ENCODE measurements around the gene CYP24A1. TPM values are rescaled to one million over a fixed set of nuclear protein-coding genes. Genes with fewer than 3 reads are reported as not detected.

The CYP24A1 gene
- total RNA-seq, 2 donors from 2014 or later = not detected

- H3K27ac Mint-ChIP-seq = no peak overlapping the region
Observed at GRCh38 chr20:54174457-54175175, 830 bp upstream of the CYP24A1 start.

GRCh38 chr20:54172856-54173652, 732 bp downstream of the CYP24A1 start:
- Mint-ChIP-seq H3K36me3 (no peaks in the 10 kb centered on the region), H3K27ac (no peak overlapping the region), H3K9me3 (no peaks in the 10 kb centered on the region), H3K4me1 (ENCODE audit: low read depth in 2 of 2) (peaks cover 5% of the 10 kb centered on the region in 2 donors), H3K4me3 (no peak overlapping the region), H3K27me3 (peaks cover 58 to 71% of the 10 kb centered on the region in 2 donors)
- DNase-seq (ENCODE audit: low spot score) = no peak
- peak in 1 of 2 donors; percentile 26 for ATAC-seq

More at GRCh38 chr20:54174457-54175175, 830 bp upstream of the CYP24A1 start:
- DNase-seq (ENCODE audit: low spot score) = no peak
- peaks cover 5% of the 10 kb centered on the region in 2 donors for H3K4me1 Mint-ChIP-seq (ENCODE audit: low read depth in 2 of 2)
- H3K9me3 Mint-ChIP-seq = no peaks in the 10 kb centered on the region
- peaks cover 45 to 61% of the 10 kb centered on the region in 2 donors for H3K27me3 Mint-ChIP-seq
- H3K4me3 Mint-ChIP-seq = peak overlapping the region; percentile 22
- ATAC-seq = no peak
- no peaks in the 10 kb centered on the region for H3K36me3 Mint-ChIP-seq

GRCh38 chr20:54172532-54172855, 1.3 kb downstream of the CYP24A1 start:
- DNase-seq (ENCODE audit: low spot score) = no peak
- Mint-ChIP-seq H3K36me3 (no peaks in the 10 kb centered on the region), H3K27ac (no peak overlapping the region), H3K4me1 (ENCODE audit: low read depth in 2 of 2) (peaks cover 5% of the 10 kb centered on the region in 2 donors), H3K4me3 (no peak overlapping the region), H3K27me3 (peaks cover 62 to 77% of the 10 kb centered on the region in 2 donors), H3K9me3 (no peaks in the 10 kb centered on the region)
- no peak for ATAC-seq

GRCh38 chr20:54170963-54171362, 2.8 kb downstream of the CYP24A1 start:
- ATAC-seq (no peak), DNase-seq (ENCODE audit: low spot score) (no peak)
- H3K4me3 Mint-ChIP-seq = no peak overlapping the region
- H3K27me3 Mint-ChIP-seq = peaks cover 62 to 83% of the 10 kb centered on the region in 2 donors
- H3K36me3 Mint-ChIP-seq = no peaks in the 10 kb centered on the region
- peaks cover 5% of the 10 kb centered on the region in 2 donors for H3K4me1 Mint-ChIP-seq (ENCODE audit: low read depth in 2 of 2)
- no peaks in the 10 kb centered on the region for H3K9me3 Mint-ChIP-seq
- no peak overlapping the region for H3K27ac Mint-ChIP-seq

- Mint-ChIP-seq H3K36me3 (no peaks in the 10 kb centered on the region), H3K27me3 (peaks cover 62 to 79% of the 10 kb centered on the region in 2 donors), H3K4me3 (no peak overlapping the region), H3K27ac (no peak overlapping the region), H3K9me3 (no peaks in the 10 kb centered on the region), H3K4me1 (ENCODE audit: low read depth in 2 of 2) (peaks cover 5% of the 10 kb centered on the region in 2 donors)
- DNase-seq (ENCODE audit: low spot score) (no peak), ATAC-seq (no peak)
Observed at GRCh38 chr20:54170026-54170471, 3.7 kb downstream of the CYP24A1 start.

GRCh38 chr20:54168961-54169862, 4.6 kb downstream of the CYP24A1 start:
- DNase-seq (ENCODE audit: low spot score) = no peak
- no peak overlapping the region for H3K4me3 Mint-ChIP-seq
- H3K27ac Mint-ChIP-seq = no peak overlapping the region
- no peaks in the 10 kb centered on the region for H3K4me1 Mint-ChIP-seq (ENCODE audit: low read depth in 2 of 2)
- no peak for ATAC-seq
- peaks cover 55 to 73% of the 10 kb centered on the region in 2 donors for H3K27me3 Mint-ChIP-seq
- no peaks in the 10 kb centered on the region for H3K9me3 Mint-ChIP-seq
- H3K36me3 Mint-ChIP-seq = no peaks in the 10 kb centered on the region

GRCh38 chr20:54167909-54168872, 5.6 kb downstream of the CYP24A1 start:
- H3K27ac Mint-ChIP-seq = no peak overlapping the region

GRCh38 chr20:54166987-54167662, 6.7 kb downstream of the CYP24A1 start:
- DNase-seq (ENCODE audit: low spot score) (no peak), ATAC-seq (no peak)
- Mint-ChIP-seq H3K27ac (no peak overlapping the region), H3K36me3 (no peaks in the 10 kb centered on the region), H3K27me3 (peaks cover 41 to 56% of the 10 kb centered on the region in 2 donors), H3K4me1 (ENCODE audit: low read depth in 2 of 2) (no peaks in the 10 kb centered on the region), H3K9me3 (no peaks in the 10 kb centered on the region), H3K4me3 (no peak overlapping the region)

More at GRCh38 chr20:54167909-54168872, 5.6 kb downstream of the CYP24A1 start:
- no peaks in the 10 kb centered on the region for H3K9me3 Mint-ChIP-seq
- ATAC-seq = no peak
- no peak overlapping the region for H3K4me3 Mint-ChIP-seq
- no peaks in the 10 kb centered on the region for H3K4me1 Mint-ChIP-seq (ENCODE audit: low read depth in 2 of 2)
- no peaks in the 10 kb centered on the region for H3K36me3 Mint-ChIP-seq
- DNase-seq (ENCODE audit: low spot score) = no peak
- H3K27me3 Mint-ChIP-seq = peaks cover 49 to 67% of the 10 kb centered on the region in 2 donors

GRCh38 chr20:54165803-54166202, 8.0 kb downstream of the CYP24A1 start:
- Mint-ChIP-seq H3K27me3 (peaks cover 32 to 49% of the 10 kb centered on the region in 2 donors), H3K4me3 (no peak overlapping the region), H3K27ac (no peak overlapping the region), H3K36me3 (no peaks in the 10 kb centered on the region), H3K4me1 (ENCODE audit: low read depth in 2 of 2) (no peaks in the 10 kb centered on the region), H3K9me3 (no peaks in the 10 kb centered on the region)
- ATAC-seq (no peak), DNase-seq (ENCODE audit: low spot score) (no peak)

- Mint-ChIP-seq H3K36me3 (no peaks in the 10 kb centered on the region), H3K4me1 (ENCODE audit: low read depth in 2 of 2) (no peaks in the 10 kb centered on the region), H3K27ac (no peak overlapping the region), H3K27me3 (peaks cover 30 to 42% of the 10 kb centered on the region in 2 donors), H3K9me3 (no peaks in the 10 kb centered on the region), H3K4me3 (no peak overlapping the region)
- ATAC-seq = no peak
- DNase-seq (ENCODE audit: low spot score) = no peak
Observed at GRCh38 chr20:54165014-54165413, 8.8 kb downstream of the CYP24A1 start.

GRCh38 chr20:54163402-54163801, 10.4 kb downstream of the CYP24A1 start:
- Mint-ChIP-seq H3K36me3 (no peaks in the 10 kb centered on the region), H3K27ac (no peak overlapping the region), H3K4me3 (no peak overlapping the region), H3K9me3 (no peaks in the 10 kb centered on the region), H3K27me3 (peaks cover 19 to 26% of the 10 kb centered on the region in 2 donors), H3K4me1 (ENCODE audit: low read depth in 2 of 2) (no peaks in the 10 kb centered on the region)
- no peak for DNase-seq (ENCODE audit: low spot score)
- ATAC-seq = no peak

GRCh38 chr20:54162378-54163009, 11.3 kb downstream of the CYP24A1 start:
- H3K4me3 Mint-ChIP-seq = no peak overlapping the region
- ATAC-seq = no peak
- H3K9me3 Mint-ChIP-seq = no peaks in the 10 kb centered on the region
- DNase-seq (ENCODE audit: low spot score) = no peak
- H3K27me3 Mint-ChIP-seq = peaks cover 15 to 17% of the 10 kb centered on the region in 2 donors
- no peaks in the 10 kb centered on the region for H3K36me3 Mint-ChIP-seq
- no peaks in the 10 kb centered on the region for H3K4me1 Mint-ChIP-seq (ENCODE audit: low read depth in 2 of 2)
- H3K27ac Mint-ChIP-seq = no peak overlapping the region
